Dendritic cell treated with granulocyte-macrophage colony-stimulating factor and Interleukin-4, amounts not matched to agents 40 ng/mL and 50 ng/mL, for 4 days (primary cell): ENCODE results near the gene FAM25G.

Source experiments
- H3K27ac Mint-ChIP-seq: one replicate; pipeline ENCODE4 v1.8.0; 2022; ENCODE audit warnings: mild to moderate bottlenecking, mixed read lengths
- H3K27me3 Mint-ChIP-seq: one replicate; pipeline ENCODE4 v1.8.0; 2022; ENCODE audit warnings: mild to moderate bottlenecking, mixed read lengths
- H3K36me3 Mint-ChIP-seq: one replicate; pipeline ENCODE4 v1.8.0; 2022; ENCODE audit warnings: low read depth, mixed read lengths
- H3K4me1 Mint-ChIP-seq: one replicate; pipeline ENCODE4 v1.8.0; 2022; ENCODE audit warnings: low read depth, mixed read lengths
- H3K4me3 Mint-ChIP-seq: one replicate; pipeline ENCODE4 v1.8.0; 2022; ENCODE audit warnings: mild to moderate bottlenecking, moderate library complexity, mixed read lengths
- H3K9me3 Mint-ChIP-seq: one replicate; pipeline ENCODE4 v1.8.0; 2022; ENCODE audit warnings: mixed read lengths
- intact Hi-C: fragments of 100-400 bp; cut with micrococcal nuclease; formaldehyde crosslinking; loops from one replicate; pipeline ENCODE4 v1.15.0; 2022

FAM25G gene

GRCh38 chr10:47449102-47449978 lies 42.2 kb downstream of the FAM25G start:
- Mint-ChIP-seq H3K4me3 (no peak overlapping the region), H3K27ac (no peak overlapping the region), H3K4me1 (peaks cover 9% of the 10 kb centered on the region), H3K9me3 (peaks cover 13% of the 10 kb centered on the region), H3K27me3 (peaks cover 9% of the 10 kb centered on the region), H3K36me3 (no peaks in the 10 kb centered on the region)
- intact Hi-C loops, result no loop called here

GRCh38 chr10:47447705-47448104 lies 43.8 kb downstream of the FAM25G start:
- H3K36me3 Mint-ChIP-seq, result no peaks in the 10 kb centered on the region
- H3K4me3 Mint-ChIP-seq, result no peak overlapping the region
- H3K9me3 Mint-ChIP-seq, result peaks cover 13% of the 10 kb centered on the region
- no peak overlapping the region for H3K27ac Mint-ChIP-seq
- peaks cover 9% of the 10 kb centered on the region for H3K4me1 Mint-ChIP-seq
- H3K27me3 Mint-ChIP-seq, result peaks cover 5% of the 10 kb centered on the region
- intact Hi-C loops, result no loop called here

GRCh38 chr10:47447209-47447608 lies 44.3 kb downstream of the FAM25G start:
- H3K4me1 Mint-ChIP-seq, result peaks cover 9% of the 10 kb centered on the region
- intact Hi-C loops, result no loop called here
- H3K27me3 Mint-ChIP-seq, result peaks cover 1% of the 10 kb centered on the region
- H3K9me3 Mint-ChIP-seq, result peaks cover 13% of the 10 kb centered on the region
- H3K4me3 Mint-ChIP-seq, result no peak overlapping the region
- no peaks in the 10 kb centered on the region for H3K36me3 Mint-ChIP-seq
- no peak overlapping the region for H3K27ac Mint-ChIP-seq

GRCh38 chr10:47445720-47446119 lies 45.8 kb downstream of the FAM25G start:
- Mint-ChIP-seq H3K27me3 (peaks cover 3% of the 10 kb centered on the region), H3K9me3 (peaks cover 13% of the 10 kb centered on the region), H3K4me3 (no peak overlapping the region), H3K27ac (no peak overlapping the region), H3K4me1 (peaks cover 9% of the 10 kb centered on the region), H3K36me3 (no peaks in the 10 kb centered on the region)
- intact Hi-C loops, result no loop called here

- no peaks in the 10 kb centered on the region for H3K36me3 Mint-ChIP-seq
- H3K4me3 Mint-ChIP-seq, result no peak overlapping the region
- peaks cover 13% of the 10 kb centered on the region for H3K9me3 Mint-ChIP-seq
- peaks cover 7% of the 10 kb centered on the region for H3K27me3 Mint-ChIP-seq
- intact Hi-C loops, result no loop called here
- no peak overlapping the region for H3K27ac Mint-ChIP-seq
- peaks cover 7% of the 10 kb centered on the region for H3K4me1 Mint-ChIP-seq
Observed at GRCh38 chr10:47444047-47444446, 47.5 kb downstream of the FAM25G start.

- Mint-ChIP-seq H3K4me3 (no peak overlapping the region), H3K36me3 (no peaks in the 10 kb centered on the region), H3K4me1 (no peaks in the 10 kb centered on the region), H3K27ac (no peak overlapping the region), H3K9me3 (peaks cover 13% of the 10 kb centered on the region), H3K27me3 (peaks cover 7% of the 10 kb centered on the region)
- intact Hi-C loops, result no loop called here
Observed at GRCh38 chr10:47443145-47443544, 48.4 kb downstream of the FAM25G start.

- H3K4me3 Mint-ChIP-seq, result no peak overlapping the region
- peaks cover 7% of the 10 kb centered on the region for H3K27me3 Mint-ChIP-seq
- no peaks in the 10 kb centered on the region for H3K4me1 Mint-ChIP-seq
- H3K9me3 Mint-ChIP-seq, result peaks cover 13% of the 10 kb centered on the region
- no peaks in the 10 kb centered on the region for H3K36me3 Mint-ChIP-seq
- H3K27ac Mint-ChIP-seq, result no peak overlapping the region
- intact Hi-C loops, result no loop called here
Observed at GRCh38 chr10:47442351-47442750, 49.1 kb downstream of the FAM25G start.

- Mint-ChIP-seq H3K36me3 (no peaks in the 10 kb centered on the region), H3K9me3 (peaks cover 13% of the 10 kb centered on the region), H3K27me3 (peaks cover 9% of the 10 kb centered on the region), H3K4me3 (no peak overlapping the region), H3K4me1 (no peaks in the 10 kb centered on the region), H3K27ac (no peak overlapping the region)
- intact Hi-C loops, result no loop called here
Observed at GRCh38 chr10:47441938-47442337, 49.6 kb downstream of the FAM25G start.

- peaks cover 3% of the 10 kb centered on the region for H3K9me3 Mint-ChIP-seq
- H3K36me3 Mint-ChIP-seq, result no peaks in the 10 kb centered on the region
- H3K27me3 Mint-ChIP-seq, result peaks cover 13% of the 10 kb centered on the region
- H3K4me3 Mint-ChIP-seq, result no peak overlapping the region
- no peak overlapping the region for H3K27ac Mint-ChIP-seq
- peaks cover 3% of the 10 kb centered on the region for H3K4me1 Mint-ChIP-seq
- intact Hi-C loops, result no loop called here
Observed at GRCh38 chr10:47440207-47440606, 51.3 kb downstream of the FAM25G start.

GRCh38 chr10:47438857-47439474 lies 52.5 kb downstream of the FAM25G start:
- H3K4me3 Mint-ChIP-seq, result no peak overlapping the region
- intact Hi-C loops, result no loop called here
- H3K27ac Mint-ChIP-seq, result no peak overlapping the region
- H3K36me3 Mint-ChIP-seq, result no peaks in the 10 kb centered on the region
- peaks cover 8% of the 10 kb centered on the region for H3K4me1 Mint-ChIP-seq
- H3K27me3 Mint-ChIP-seq, result peaks cover 15% of the 10 kb centered on the region
- peaks cover 5% of the 10 kb centered on the region for H3K9me3 Mint-ChIP-seq
